Measurements from ENCODE around the gene PHACTR3. TPM values are rescaled to one million over a fixed set of nuclear protein-coding genes. Genes with fewer than 3 reads are reported as not detected.
A peak's percentile ranks its signal among the peaks of the same experiment; 100 is the strongest.

The PHACTR3 gene
- total RNA-seq, 1 donor from 2014 or later = 1.0 TPM

GRCh38 chr20:59743308-59743707 is 139.0 kb downstream of the PHACTR3 start:
- H3K9me3 ChIP-seq (ENCODE audit: control insufficient read depth in 3 of 3, low read length in 3 of 3) = no peaks in the 10 kb centered on the region
- H3K4me3 ChIP-seq (ENCODE audit: low read length in 3 of 3) = no peak overlapping the region
- no peaks in the 10 kb centered on the region for H3K36me3 ChIP-seq (ENCODE audit: control insufficient read depth in 3 of 3, insufficient read depth in 3 of 3, low read length in 3 of 3)
- no peak overlapping the region for H3K27ac ChIP-seq (ENCODE audit: low read depth, low read length)
- H3K9ac ChIP-seq (ENCODE audit: low read depth in 1 of 3, low read length in 3 of 3) = no peak overlapping the region
- H3K27me3 ChIP-seq (ENCODE audit: control insufficient read depth in 3 of 3, insufficient read depth in 3 of 3, low read length in 3 of 3) = peaks cover 10 to 22% (median 21%) of the 10 kb centered on the region in 3 donors
- H3K4me1 ChIP-seq (ENCODE audit: control insufficient read depth in 3 of 3, insufficient read depth in 3 of 3, low read length in 3 of 3) = no peaks in the 10 kb centered on the region

- no peak overlapping the region for H3K9ac ChIP-seq (ENCODE audit: low read depth in 1 of 3, low read length in 3 of 3)
- H3K36me3 ChIP-seq (ENCODE audit: control insufficient read depth in 3 of 3, insufficient read depth in 3 of 3, low read length in 3 of 3) = no peaks in the 10 kb centered on the region
- H3K27ac ChIP-seq (ENCODE audit: low read depth, low read length) = no peak overlapping the region
- H3K4me3 ChIP-seq (ENCODE audit: low read length in 3 of 3) = no peak overlapping the region
- H3K9me3 ChIP-seq (ENCODE audit: control insufficient read depth in 3 of 3, low read length in 3 of 3) = no peaks in the 10 kb centered on the region
- peaks cover 7 to 17% (median 17%) of the 10 kb centered on the region in 3 donors for H3K27me3 ChIP-seq (ENCODE audit: control insufficient read depth in 3 of 3, insufficient read depth in 3 of 3, low read length in 3 of 3)
- H3K4me1 ChIP-seq (ENCODE audit: control insufficient read depth in 3 of 3, insufficient read depth in 3 of 3, low read length in 3 of 3) = no peaks in the 10 kb centered on the region
These were observed 139.6 kb downstream of the PHACTR3 start for GRCh38 chr20:59743767-59744485.

GRCh38 chr20:59744756-59745155 is 140.4 kb downstream of the PHACTR3 start:
- H3K36me3 ChIP-seq (ENCODE audit: control insufficient read depth in 3 of 3, insufficient read depth in 3 of 3, low read length in 3 of 3) = no peaks in the 10 kb centered on the region
- H3K27me3 ChIP-seq (ENCODE audit: control insufficient read depth in 3 of 3, insufficient read depth in 3 of 3, low read length in 3 of 3) = peaks cover 8 to 19% (median 18%) of the 10 kb centered on the region in 3 donors
- H3K9me3 ChIP-seq (ENCODE audit: control insufficient read depth in 3 of 3, low read length in 3 of 3) = no peaks in the 10 kb centered on the region
- H3K4me3 ChIP-seq (ENCODE audit: low read length in 3 of 3) = no peak overlapping the region
- H3K4me1 ChIP-seq (ENCODE audit: control insufficient read depth in 3 of 3, insufficient read depth in 3 of 3, low read length in 3 of 3) = no peaks in the 10 kb centered on the region
- H3K27ac ChIP-seq (ENCODE audit: low read depth, low read length) = no peak overlapping the region
- H3K9ac ChIP-seq (ENCODE audit: low read depth in 1 of 3, low read length in 3 of 3) = no peak overlapping the region

GRCh38 chr20:59745201-59745600 is 140.9 kb downstream of the PHACTR3 start:
- H3K9me3 ChIP-seq (ENCODE audit: control insufficient read depth in 3 of 3, low read length in 3 of 3) = no peaks in the 10 kb centered on the region
- H3K4me1 ChIP-seq (ENCODE audit: control insufficient read depth in 3 of 3, insufficient read depth in 3 of 3, low read length in 3 of 3) = no peaks in the 10 kb centered on the region
- no peak overlapping the region for H3K27ac ChIP-seq (ENCODE audit: low read depth, low read length)
- H3K4me3 ChIP-seq (ENCODE audit: low read length in 3 of 3) = no peak overlapping the region
- H3K36me3 ChIP-seq (ENCODE audit: control insufficient read depth in 3 of 3, insufficient read depth in 3 of 3, low read length in 3 of 3) = no peaks in the 10 kb centered on the region
- no peak overlapping the region for H3K9ac ChIP-seq (ENCODE audit: low read depth in 1 of 3, low read length in 3 of 3)
- H3K27me3 ChIP-seq (ENCODE audit: control insufficient read depth in 3 of 3, insufficient read depth in 3 of 3, low read length in 3 of 3) = peaks cover 11 to 23% (median 20%) of the 10 kb centered on the region in 3 donors

- no peak overlapping the region for H3K4me3 ChIP-seq (ENCODE audit: low read length in 3 of 3)
- no peak overlapping the region for H3K27ac ChIP-seq (ENCODE audit: low read depth, low read length)
- peaks cover 0 to under 1% (median 0%) of the 10 kb centered on the region in 3 donors for H3K4me1 ChIP-seq (ENCODE audit: control insufficient read depth in 3 of 3, insufficient read depth in 3 of 3, low read length in 3 of 3)
- H3K27me3 ChIP-seq (ENCODE audit: control insufficient read depth in 3 of 3, insufficient read depth in 3 of 3, low read length in 3 of 3) = peaks cover 15 to 26% (median 26%) of the 10 kb centered on the region in 3 donors
- H3K9me3 ChIP-seq (ENCODE audit: control insufficient read depth in 3 of 3, low read length in 3 of 3) = no peaks in the 10 kb centered on the region
- no peak overlapping the region for H3K9ac ChIP-seq (ENCODE audit: low read depth in 1 of 3, low read length in 3 of 3)
- no peaks in the 10 kb centered on the region for H3K36me3 ChIP-seq (ENCODE audit: control insufficient read depth in 3 of 3, insufficient read depth in 3 of 3, low read length in 3 of 3)
These were observed 141.4 kb downstream of the PHACTR3 start for GRCh38 chr20:59745716-59746115.

GRCh38 chr20:59746155-59746554 is 141.8 kb downstream of the PHACTR3 start:
- peaks cover 16 to 27% (median 27%) of the 10 kb centered on the region in 3 donors for H3K27me3 ChIP-seq (ENCODE audit: control insufficient read depth in 3 of 3, insufficient read depth in 3 of 3, low read length in 3 of 3)
- no peak overlapping the region for H3K27ac ChIP-seq (ENCODE audit: low read depth, low read length)
- no peaks in the 10 kb centered on the region for H3K36me3 ChIP-seq (ENCODE audit: control insufficient read depth in 3 of 3, insufficient read depth in 3 of 3, low read length in 3 of 3)
- peaks cover 0 to 4% (median 0%) of the 10 kb centered on the region in 3 donors for H3K4me1 ChIP-seq (ENCODE audit: control insufficient read depth in 3 of 3, insufficient read depth in 3 of 3, low read length in 3 of 3)
- no peak overlapping the region for H3K9ac ChIP-seq (ENCODE audit: low read depth in 1 of 3, low read length in 3 of 3)
- H3K9me3 ChIP-seq (ENCODE audit: control insufficient read depth in 3 of 3, low read length in 3 of 3) = no peaks in the 10 kb centered on the region
- H3K4me3 ChIP-seq (ENCODE audit: low read length in 3 of 3) = no peak overlapping the region

- H3K4me3 ChIP-seq (ENCODE audit: low read length in 3 of 3) = no peak overlapping the region
- no peaks in the 10 kb centered on the region for H3K9me3 ChIP-seq (ENCODE audit: control insufficient read depth in 3 of 3, low read length in 3 of 3)
- peaks cover 25 to 33% (median 30%) of the 10 kb centered on the region in 3 donors for H3K27me3 ChIP-seq (ENCODE audit: control insufficient read depth in 3 of 3, insufficient read depth in 3 of 3, low read length in 3 of 3)
- H3K36me3 ChIP-seq (ENCODE audit: control insufficient read depth in 3 of 3, insufficient read depth in 3 of 3, low read length in 3 of 3) = no peaks in the 10 kb centered on the region
- H3K4me1 ChIP-seq (ENCODE audit: control insufficient read depth in 3 of 3, insufficient read depth in 3 of 3, low read length in 3 of 3) = peaks cover 10 to 17% (median 11%) of the 10 kb centered on the region in 3 donors
- no peak overlapping the region for H3K9ac ChIP-seq (ENCODE audit: low read depth in 1 of 3, low read length in 3 of 3)
- no peak overlapping the region for H3K27ac ChIP-seq (ENCODE audit: low read depth, low read length)
These were observed 143.6 kb downstream of the PHACTR3 start for GRCh38 chr20:59747671-59748515.

GRCh38 chr20:59748619-59749191 is 144.4 kb downstream of the PHACTR3 start:
- Histone ChIP-seq H3K36me3 (ENCODE audit: control insufficient read depth in 3 of 3, insufficient read depth in 3 of 3, low read length in 3 of 3) (no peaks in the 10 kb centered on the region), H3K9ac (ENCODE audit: low read depth in 1 of 3, low read length in 3 of 3) (no peak overlapping the region), H3K9me3 (ENCODE audit: control insufficient read depth in 3 of 3, low read length in 3 of 3) (no peaks in the 10 kb centered on the region), H3K4me3 (ENCODE audit: low read length in 3 of 3) (no peak overlapping the region), H3K4me1 (ENCODE audit: control insufficient read depth in 3 of 3, insufficient read depth in 3 of 3, low read length in 3 of 3) (peaks cover 15 to 23% (median 19%) of the 10 kb centered on the region in 3 donors), H3K27ac (ENCODE audit: low read depth, low read length) (peak overlapping the region; percentile 44), H3K27me3 (ENCODE audit: control insufficient read depth in 3 of 3, insufficient read depth in 3 of 3, low read length in 3 of 3) (peaks cover 30 to 38% (median 35%) of the 10 kb centered on the region in 3 donors)

- Histone ChIP-seq H3K27ac (ENCODE audit: low read depth, low read length) (peak overlapping the region; percentile 44), H3K9me3 (ENCODE audit: control insufficient read depth in 3 of 3, low read length in 3 of 3) (no peaks in the 10 kb centered on the region), H3K4me3 (ENCODE audit: low read length in 3 of 3) (no peak overlapping the region), H3K36me3 (ENCODE audit: control insufficient read depth in 3 of 3, insufficient read depth in 3 of 3, low read length in 3 of 3) (no peaks in the 10 kb centered on the region), H3K27me3 (ENCODE audit: control insufficient read depth in 3 of 3, insufficient read depth in 3 of 3, low read length in 3 of 3) (peaks cover 35 to 44% (median 41%) of the 10 kb centered on the region in 3 donors), H3K9ac (ENCODE audit: low read depth in 1 of 3, low read length in 3 of 3) (no peak overlapping the region), H3K4me1 (ENCODE audit: control insufficient read depth in 3 of 3, insufficient read depth in 3 of 3, low read length in 3 of 3) (peaks cover 15 to 23% (median 19%) of the 10 kb centered on the region in 3 donors)
These were observed 145.0 kb downstream of the PHACTR3 start for GRCh38 chr20:59749301-59749700.
